Tibial artery (tissue), 4 donors: ENCODE measurements around the gene SARNP.
A peak's percentile ranks its signal among the peaks of the same experiment; 100 is the strongest.

ENCODE experiments used
- DNase-seq, 2 donors: peaks; one replicate each; pipeline ENCODE4 v3.0.0-alpha.2; 2019
- H3K27ac ChIP-seq, 2 donors: fragments of 200-600 bp; sonication (generic) in 1 of 2; 1 replicate in 1 of 2; 2 replicates in 1 of 2; pipeline ENCODE4 v1.5.1; 2018 to 2019; ENCODE audit warnings: mild to moderate bottlenecking in 1 of 2
- H3K27me3 ChIP-seq, 2 donors: fragments of 200-600 bp; sonication (generic) in 1 of 2; one replicate each; pipeline versions ENCODE4 v1.5.1 to v1.6.0; 2016 to 2019
- H3K36me3 ChIP-seq, 3 donors: fragments of 200-600 bp; sonication (generic) in 2 of 3; one replicate each; pipeline ENCODE4 v1.5.1; 2016 to 2019; ENCODE audit warnings: mild to moderate bottlenecking in 2 of 3
- H3K4me1 ChIP-seq, 4 donors: fragments of 200-600 bp; sonication (generic) in 2 of 4; 1 replicate in 3 of 4; 2 replicates in 1 of 4; pipeline ENCODE4 v1.5.1; 2016 to 2019
- H3K4me3 ChIP-seq, 2 donors: fragments of 200-600 bp; sonication (generic) in 1 of 2; 1 replicate in 1 of 2; 2 replicates in 1 of 2; pipeline ENCODE4 v1.5.1; 2018 to 2019; ENCODE audit warnings: mild to moderate bottlenecking in 2 of 2
- H3K9me3 ChIP-seq, 3 donors: fragments of 200-600 bp; sonication (generic) in 1 of 3; one replicate each; pipeline ENCODE4 v1.5.1; 2016 to 2019
- intact Hi-C: fragments of 100-400 bp; cut with DNase I; formaldehyde crosslinking; loops from one replicate; pipeline ENCODE4 v1.15.0; 2023; ENCODE audit warnings: low total_unique reads
- TF ChIP-seq, protein P1 (sequence below), 2 experiments: fragments of 200-600 bp in 1 of 2; fragments of 450-650 bp in 1 of 2; IDR thresholded peaks; one replicate each; pipeline ENCODE4 v1.5.1; 2017 to 2019; ENCODE audit warnings: antibody characterized with exemption in 2 of 2, mild to moderate bottlenecking in 1 of 2, moderate library complexity in 1 of 2

SARNP gene

DNA sequence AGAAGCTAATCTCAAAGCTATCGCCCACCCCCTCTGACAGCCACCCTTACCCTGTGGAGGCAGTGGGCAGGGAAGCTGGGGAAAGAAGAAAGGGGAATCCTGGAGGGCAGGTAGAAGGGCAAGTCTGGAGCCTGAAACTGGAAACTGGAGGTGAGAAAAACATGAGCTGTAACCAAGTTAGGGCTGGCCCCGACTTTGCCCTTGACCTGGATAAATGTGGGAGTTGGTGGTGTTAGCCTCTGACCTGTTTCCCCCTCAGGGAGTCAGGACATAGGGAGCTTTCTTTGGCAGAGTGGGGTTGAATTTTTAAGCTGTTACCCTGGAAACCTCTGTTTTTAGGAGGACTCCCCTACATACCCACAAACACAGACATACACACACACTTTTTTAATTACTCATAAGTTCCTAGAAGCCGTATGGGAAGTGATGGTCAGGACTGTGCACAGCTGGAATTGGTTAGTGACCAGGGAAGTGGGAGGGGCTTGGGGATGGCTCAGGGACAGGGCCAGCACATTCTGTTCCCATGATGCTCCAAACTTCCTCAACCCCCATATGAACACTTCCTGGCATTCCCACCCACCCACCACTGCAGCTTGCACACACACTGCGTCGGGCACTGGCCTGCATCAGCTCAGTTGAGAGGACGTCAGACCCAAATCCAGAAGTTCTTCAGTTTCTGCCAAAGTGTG is 30.2 kb upstream of the SARNP start:
- Histone ChIP-seq H3K4me1 (peaks cover 0 to 34% (median 5%) of the 10 kb centered on the region in 4 donors), H3K9me3 (no peaks in the 10 kb centered on the region), H3K27me3 (no peaks in the 10 kb centered on the region), H3K27ac (peak overlapping the region; percentile 84 to 89), H3K4me3 (peak overlapping the region; percentile 7 to 26), H3K36me3 (no peaks in the 10 kb centered on the region)
- peak; percentile 94 for DNase-seq
- intact Hi-C loops = no loop called here
- TF ChIP-seq, protein P1, sequence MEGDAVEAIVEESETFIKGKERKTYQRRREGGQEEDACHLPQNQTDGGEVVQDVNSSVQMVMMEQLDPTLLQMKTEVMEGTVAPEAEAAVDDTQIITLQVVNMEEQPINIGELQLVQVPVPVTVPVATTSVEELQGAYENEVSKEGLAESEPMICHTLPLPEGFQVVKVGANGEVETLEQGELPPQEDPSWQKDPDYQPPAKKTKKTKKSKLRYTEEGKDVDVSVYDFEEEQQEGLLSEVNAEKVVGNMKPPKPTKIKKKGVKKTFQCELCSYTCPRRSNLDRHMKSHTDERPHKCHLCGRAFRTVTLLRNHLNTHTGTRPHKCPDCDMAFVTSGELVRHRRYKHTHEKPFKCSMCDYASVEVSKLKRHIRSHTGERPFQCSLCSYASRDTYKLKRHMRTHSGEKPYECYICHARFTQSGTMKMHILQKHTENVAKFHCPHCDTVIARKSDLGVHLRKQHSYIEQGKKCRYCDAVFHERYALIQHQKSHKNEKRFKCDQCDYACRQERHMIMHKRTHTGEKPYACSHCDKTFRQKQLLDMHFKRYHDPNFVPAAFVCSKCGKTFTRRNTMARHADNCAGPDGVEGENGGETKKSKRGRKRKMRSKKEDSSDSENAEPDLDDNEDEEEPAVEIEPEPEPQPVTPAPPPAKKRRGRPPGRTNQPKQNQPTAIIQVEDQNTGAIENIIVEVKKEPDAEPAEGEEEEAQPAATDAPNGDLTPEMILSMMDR (IDR thresholded peaks at IDR 0.05) = no peak

DNA sequence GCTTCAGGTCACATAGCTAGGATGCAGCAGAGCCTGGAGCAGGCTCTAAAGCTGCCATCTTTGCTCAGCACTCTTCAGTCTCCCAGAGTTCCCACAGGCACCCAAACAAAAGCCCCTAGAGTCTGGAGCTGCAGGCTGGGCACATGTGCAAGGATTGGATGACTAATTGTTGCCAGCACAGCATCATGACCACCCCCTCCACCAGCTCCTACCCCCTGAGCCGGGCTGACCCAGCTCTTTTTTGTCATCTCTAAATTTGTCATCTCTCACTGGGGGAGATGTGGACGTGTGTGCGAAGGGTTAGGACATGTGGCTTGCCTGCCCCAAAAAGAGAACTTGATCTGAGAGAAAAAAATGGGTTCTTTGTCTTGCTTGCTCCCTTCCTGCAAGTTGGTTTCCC is 29.5 kb upstream of the SARNP start:
- peak overlapping the region; percentile 84 to 89 for H3K27ac ChIP-seq
- H3K9me3 ChIP-seq = no peaks in the 10 kb centered on the region
- H3K36me3 ChIP-seq = no peaks in the 10 kb centered on the region
- intact Hi-C loops = no loop called here
- H3K27me3 ChIP-seq = no peaks in the 10 kb centered on the region
- H3K4me3 ChIP-seq = no peak overlapping the region
- peak; percentile 42 to 77 for DNase-seq
- H3K4me1 ChIP-seq = peaks cover 0 to 34% (median 5%) of the 10 kb centered on the region in 4 donors
- TF ChIP-seq, protein P1 (IDR thresholded peaks at IDR 0.05) = no peak

DNA sequence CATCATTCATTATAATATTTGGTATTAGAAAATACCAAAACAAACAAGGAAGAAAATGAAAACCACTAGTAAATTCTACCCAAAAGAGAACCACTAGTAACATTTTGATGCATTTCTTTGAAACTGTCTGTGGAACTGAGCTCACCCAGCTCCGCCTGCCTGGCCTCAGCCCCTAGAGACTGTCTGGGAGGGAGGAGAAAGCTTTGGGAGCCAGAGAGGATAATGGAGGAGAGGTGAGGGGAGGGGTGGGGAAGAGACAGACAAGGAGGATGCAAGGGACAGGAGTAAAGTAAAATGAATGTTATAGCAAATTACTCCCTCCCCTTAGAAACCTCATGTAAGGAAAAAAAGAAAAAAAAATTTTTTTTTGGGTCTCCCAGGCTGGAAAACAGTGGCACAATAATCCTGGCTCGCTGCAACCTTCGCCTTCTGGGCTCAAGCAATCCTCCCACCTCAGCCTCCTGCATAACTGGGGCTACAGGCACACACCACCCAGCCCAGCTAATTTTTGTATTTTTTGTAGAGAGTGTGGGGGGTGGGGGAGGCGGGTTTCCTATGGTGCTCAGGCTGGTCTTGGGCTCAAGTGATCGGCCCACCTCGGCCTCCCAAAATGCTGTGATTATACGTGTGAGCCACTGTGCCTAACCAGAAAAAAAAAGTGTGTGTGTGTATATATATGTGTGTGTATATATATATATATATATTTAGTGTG is 28.4 kb upstream of the SARNP start:
- Histone ChIP-seq H3K4me1 (peaks cover 0 to 34% (median 5%) of the 10 kb centered on the region in 4 donors), H3K4me3 (no peak overlapping the region), H3K27ac (peak overlapping the region; percentile 84 to 89), H3K27me3 (no peaks in the 10 kb centered on the region), H3K9me3 (no peaks in the 10 kb centered on the region), H3K36me3 (no peaks in the 10 kb centered on the region)
- DNase-seq = peak in 1 of 2 donors; percentile 62
- TF ChIP-seq, protein P1 (IDR thresholded peaks at IDR 0.05) = no peak
- intact Hi-C loops = no loop called here

DNA sequence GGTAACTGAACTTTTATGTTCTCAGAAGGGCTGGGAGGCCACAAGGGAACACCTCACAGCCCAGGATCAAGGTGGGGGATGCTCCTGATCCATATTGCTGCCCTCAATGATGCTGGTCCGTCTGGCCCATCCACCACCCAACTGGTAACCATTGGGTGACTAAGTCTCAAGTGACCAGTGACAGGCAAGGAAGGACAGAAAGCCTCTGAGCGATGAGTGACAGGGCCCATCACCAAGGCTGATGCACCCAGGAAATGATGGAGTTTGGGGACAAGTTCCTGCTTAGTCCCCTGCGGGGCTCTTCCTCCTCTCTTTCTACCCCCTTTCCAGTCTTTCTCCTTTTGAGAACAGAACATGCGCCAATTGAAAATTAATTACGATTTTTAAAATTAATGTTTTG is 27.8 kb upstream of the SARNP start:
- intact Hi-C loops = no loop called here
- Histone ChIP-seq H3K4me1 (peaks cover 0 to 34% (median 5%) of the 10 kb centered on the region in 4 donors), H3K4me3 (no peak overlapping the region), H3K27ac (peak overlapping the region in 1 of 2 donors; percentile 84), H3K27me3 (no peaks in the 10 kb centered on the region), H3K9me3 (no peaks in the 10 kb centered on the region), H3K36me3 (no peaks in the 10 kb centered on the region)
- peak in 1 of 2 donors; percentile 39 for DNase-seq
- TF ChIP-seq, protein P1 (IDR thresholded peaks at IDR 0.05) = no peak

DNA sequence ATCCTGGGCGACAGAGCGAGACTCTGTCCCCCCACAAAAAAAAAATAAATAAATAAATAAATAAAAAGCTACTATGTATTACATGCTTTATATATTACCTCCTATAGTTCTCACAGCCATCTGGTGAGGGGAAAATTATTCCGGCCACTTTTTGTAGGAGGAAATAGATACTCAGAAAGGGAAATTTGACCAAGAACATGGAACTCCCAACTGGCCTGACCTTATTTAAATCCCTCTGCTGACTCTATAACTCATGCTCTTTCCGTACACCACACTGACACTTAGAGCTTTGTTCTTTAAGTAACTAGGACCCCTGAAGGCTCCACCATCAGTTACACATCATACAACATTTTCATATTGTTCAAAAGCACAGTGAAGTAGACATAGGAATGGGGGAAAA is 27.4 kb upstream of the SARNP start:
- intact Hi-C loops = no loop called here
- TF ChIP-seq, protein P1 (IDR thresholded peaks at IDR 0.05) = no peak
- DNase-seq = no peak

More for the DNA sequence above, 27.4 kb upstream of the SARNP start:
- Histone ChIP-seq H3K4me1 (peaks cover 0 to 32% (median 5%) of the 10 kb centered on the region in 4 donors), H3K27ac (peak overlapping the region in 1 of 2 donors; percentile 84), H3K9me3 (no peaks in the 10 kb centered on the region), H3K27me3 (no peaks in the 10 kb centered on the region), H3K4me3 (no peak overlapping the region), H3K36me3 (no peaks in the 10 kb centered on the region)
